Uterus (tissue), 2 donors: Measurements from ENCODE around the gene ARF5.

ENCODE experiments used
- POLR2A ChIP-seq, 2 donors: fragments of 450-650 bp; IDR thresholded peaks; one replicate each; pipeline ENCODE4 v1.6.1; 2016; ENCODE audit warnings: antibody characterized with exemption in 2 of 2, mild to moderate bottlenecking in 1 of 2, moderate library complexity in 1 of 2
- TF ChIP-seq, protein P1 (sequence below), 4 experiments: fragments of 200-600 bp in 2 of 4; fragments of 450-650 bp in 2 of 4; sonication (generic) in 2 of 4; IDR thresholded peaks; one replicate each; pipeline ENCODE4 v1.5.1; 2016 to 2019; ENCODE audit warnings: antibody characterized with exemption in 4 of 4, mild to moderate bottlenecking in 2 of 4, moderate library complexity in 1 of 4

GRCh38 chr7:127629268-127629854, 41.1 kb downstream of the ARF5 start:
- TF ChIP-seq, protein P1, sequence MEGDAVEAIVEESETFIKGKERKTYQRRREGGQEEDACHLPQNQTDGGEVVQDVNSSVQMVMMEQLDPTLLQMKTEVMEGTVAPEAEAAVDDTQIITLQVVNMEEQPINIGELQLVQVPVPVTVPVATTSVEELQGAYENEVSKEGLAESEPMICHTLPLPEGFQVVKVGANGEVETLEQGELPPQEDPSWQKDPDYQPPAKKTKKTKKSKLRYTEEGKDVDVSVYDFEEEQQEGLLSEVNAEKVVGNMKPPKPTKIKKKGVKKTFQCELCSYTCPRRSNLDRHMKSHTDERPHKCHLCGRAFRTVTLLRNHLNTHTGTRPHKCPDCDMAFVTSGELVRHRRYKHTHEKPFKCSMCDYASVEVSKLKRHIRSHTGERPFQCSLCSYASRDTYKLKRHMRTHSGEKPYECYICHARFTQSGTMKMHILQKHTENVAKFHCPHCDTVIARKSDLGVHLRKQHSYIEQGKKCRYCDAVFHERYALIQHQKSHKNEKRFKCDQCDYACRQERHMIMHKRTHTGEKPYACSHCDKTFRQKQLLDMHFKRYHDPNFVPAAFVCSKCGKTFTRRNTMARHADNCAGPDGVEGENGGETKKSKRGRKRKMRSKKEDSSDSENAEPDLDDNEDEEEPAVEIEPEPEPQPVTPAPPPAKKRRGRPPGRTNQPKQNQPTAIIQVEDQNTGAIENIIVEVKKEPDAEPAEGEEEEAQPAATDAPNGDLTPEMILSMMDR (IDR thresholded peaks at IDR 0.05), result no peak
- no peak for TF ChIP-seq POLR2A (IDR thresholded peaks at IDR 0.05)
